ENCODE measurements around the gene CCDC148.

The CCDC148 gene

DNA sequence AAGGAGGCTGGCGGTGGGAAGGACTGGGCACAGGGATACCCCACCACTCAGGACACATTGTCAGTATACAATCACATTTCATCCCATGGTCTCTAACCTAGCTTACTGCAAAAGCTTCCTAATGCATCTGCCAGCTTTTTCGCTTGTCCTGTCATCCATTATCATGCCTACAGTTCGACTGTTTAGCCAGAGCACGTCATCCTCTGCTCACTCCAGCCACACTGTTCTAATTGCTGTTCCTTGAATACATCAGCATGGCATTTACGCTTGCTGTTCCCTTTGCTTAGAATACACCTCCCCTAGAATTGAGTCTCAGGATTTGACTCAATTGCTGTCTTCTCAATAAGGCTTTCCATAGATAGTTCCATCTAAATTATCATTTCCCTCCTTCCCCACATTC, 166.3 kb downstream of the CCDC148 start:
- Histone ChIP-seq H3K27ac (no peak overlapping the region), H3K36me3 (replicated peaks) (no peaks in the 10 kb centered on the region), H3K4me3 (ENCODE audit: low read depth, low read length) (no peak overlapping the region), H3K27me3 (replicated peaks) (no peaks in the 10 kb centered on the region)
- in situ Hi-C loops (cut with HindIII; ENCODE audit: low pct_ligation_motif_present, low sequenced_read_pairs) = no loop called here
- TF ChIP-seq, protein P1, sequence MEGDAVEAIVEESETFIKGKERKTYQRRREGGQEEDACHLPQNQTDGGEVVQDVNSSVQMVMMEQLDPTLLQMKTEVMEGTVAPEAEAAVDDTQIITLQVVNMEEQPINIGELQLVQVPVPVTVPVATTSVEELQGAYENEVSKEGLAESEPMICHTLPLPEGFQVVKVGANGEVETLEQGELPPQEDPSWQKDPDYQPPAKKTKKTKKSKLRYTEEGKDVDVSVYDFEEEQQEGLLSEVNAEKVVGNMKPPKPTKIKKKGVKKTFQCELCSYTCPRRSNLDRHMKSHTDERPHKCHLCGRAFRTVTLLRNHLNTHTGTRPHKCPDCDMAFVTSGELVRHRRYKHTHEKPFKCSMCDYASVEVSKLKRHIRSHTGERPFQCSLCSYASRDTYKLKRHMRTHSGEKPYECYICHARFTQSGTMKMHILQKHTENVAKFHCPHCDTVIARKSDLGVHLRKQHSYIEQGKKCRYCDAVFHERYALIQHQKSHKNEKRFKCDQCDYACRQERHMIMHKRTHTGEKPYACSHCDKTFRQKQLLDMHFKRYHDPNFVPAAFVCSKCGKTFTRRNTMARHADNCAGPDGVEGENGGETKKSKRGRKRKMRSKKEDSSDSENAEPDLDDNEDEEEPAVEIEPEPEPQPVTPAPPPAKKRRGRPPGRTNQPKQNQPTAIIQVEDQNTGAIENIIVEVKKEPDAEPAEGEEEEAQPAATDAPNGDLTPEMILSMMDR (IDR thresholded peaks at IDR 0.05; ENCODE audit: low read depth, low read length, missing control alignments) = no peak
- no peak for DNase-seq

DNA sequence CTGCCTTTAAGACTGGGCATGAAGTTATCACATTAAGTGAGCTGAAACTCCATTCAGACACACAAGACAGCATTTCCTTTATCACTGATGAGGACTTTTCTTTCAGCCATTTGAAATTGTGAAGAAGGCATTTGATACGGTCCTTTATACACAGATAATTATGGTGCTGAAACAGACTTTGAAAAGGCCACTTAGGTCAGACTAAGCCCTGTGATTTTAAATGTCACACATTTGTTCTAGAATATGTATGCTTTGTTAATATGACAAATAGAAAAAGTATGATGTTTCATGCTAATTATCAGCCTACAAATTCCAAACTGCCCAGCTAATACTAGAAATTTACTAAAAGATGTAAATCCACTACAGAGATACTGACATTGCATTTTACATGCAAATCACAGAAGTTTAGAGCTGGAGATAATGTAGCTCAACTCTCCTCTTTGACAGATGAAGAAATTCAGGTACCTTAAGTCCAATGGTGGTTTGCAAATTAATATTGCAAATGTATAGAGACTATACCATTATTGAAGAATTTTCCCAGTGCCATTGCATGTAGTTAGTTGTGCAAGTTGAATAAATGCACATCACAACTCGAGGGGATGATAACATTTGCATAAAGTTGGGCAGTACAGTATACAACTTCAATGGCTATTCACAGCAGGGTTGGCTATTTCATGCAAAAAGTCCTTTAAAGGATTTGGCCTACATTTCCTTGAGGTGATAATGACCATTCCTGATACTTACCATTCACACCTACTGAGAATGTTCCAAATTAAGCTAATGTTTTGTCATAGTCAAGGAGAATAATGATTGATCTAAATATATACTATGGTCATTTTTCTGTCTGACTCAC, 179.7 kb downstream of the CCDC148 start:
- H3K36me3 ChIP-seq (replicated peaks) = no peaks in the 10 kb centered on the region
- H3K27me3 ChIP-seq (replicated peaks) = no peaks in the 10 kb centered on the region
- H3K27ac ChIP-seq = no peak overlapping the region
- TF ChIP-seq, protein P1 (IDR thresholded peaks at IDR 0.05; ENCODE audit: low read depth, low read length, missing control alignments) = no peak
- in situ Hi-C loops (cut with HindIII; ENCODE audit: low pct_ligation_motif_present, low sequenced_read_pairs) = no loop called here
- no peak for DNase-seq
- H3K4me3 ChIP-seq (ENCODE audit: low read depth, low read length) = no peak overlapping the region

DNA sequence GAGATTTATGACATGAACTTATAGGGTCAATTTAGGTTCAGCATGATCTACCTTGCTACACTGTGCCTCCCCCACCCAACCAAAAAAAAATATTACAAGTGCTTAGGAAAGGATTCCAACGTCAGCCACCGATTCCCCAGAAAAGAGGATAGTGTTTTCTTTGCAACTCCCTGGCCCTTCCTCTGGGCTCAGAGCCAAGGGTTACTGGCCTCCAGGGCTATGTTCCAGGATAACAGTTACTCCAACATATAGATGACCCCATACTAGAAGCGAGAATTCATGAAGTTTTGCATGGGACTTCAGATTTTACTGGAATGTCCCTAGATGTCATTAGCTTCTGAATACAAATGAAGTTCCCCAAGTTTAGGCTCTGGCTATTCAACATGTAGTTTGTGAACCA, 182.8 kb downstream of the CCDC148 start:
- H3K36me3 ChIP-seq (replicated peaks) = no peaks in the 10 kb centered on the region
- H3K4me3 ChIP-seq (ENCODE audit: low read depth, low read length) = no peak overlapping the region
- no peak for DNase-seq
- TF ChIP-seq, protein P1 (IDR thresholded peaks at IDR 0.05; ENCODE audit: low read depth, low read length, missing control alignments) = no peak
- in situ Hi-C loops (cut with HindIII; ENCODE audit: low pct_ligation_motif_present, low sequenced_read_pairs) = no loop called here
- H3K27ac ChIP-seq = no peak overlapping the region
- no peaks in the 10 kb centered on the region for H3K27me3 ChIP-seq (replicated peaks)

DNA sequence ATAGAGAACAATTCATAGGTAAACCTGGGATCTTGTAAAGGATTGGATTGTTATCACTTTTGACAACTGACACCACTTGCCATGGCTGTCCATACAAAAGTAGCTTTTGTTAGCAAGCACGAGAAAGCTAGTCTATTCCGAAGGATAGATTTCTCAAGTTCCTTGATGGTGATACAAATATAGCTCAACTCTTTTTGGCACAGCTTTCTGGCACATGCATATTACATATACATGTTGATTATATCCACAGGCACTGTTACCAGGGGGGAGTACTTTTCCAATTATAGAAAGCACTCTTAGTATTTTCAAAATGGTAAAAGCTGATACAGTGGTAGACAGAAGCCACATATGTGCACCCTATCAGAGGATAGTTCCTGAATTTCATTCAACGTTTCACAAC, 186.0 kb downstream of the CCDC148 start:
- H3K27ac ChIP-seq = no peak overlapping the region
- TF ChIP-seq, protein P1 (IDR thresholded peaks at IDR 0.05; ENCODE audit: low read depth, low read length, missing control alignments) = no peak
- H3K4me3 ChIP-seq (ENCODE audit: low read depth, low read length) = no peak overlapping the region
- in situ Hi-C loops (cut with HindIII; ENCODE audit: low pct_ligation_motif_present, low sequenced_read_pairs) = no loop called here
- no peaks in the 10 kb centered on the region for H3K27me3 ChIP-seq (replicated peaks)
- DNase-seq = no peak
- no peaks in the 10 kb centered on the region for H3K36me3 ChIP-seq (replicated peaks)

DNA sequence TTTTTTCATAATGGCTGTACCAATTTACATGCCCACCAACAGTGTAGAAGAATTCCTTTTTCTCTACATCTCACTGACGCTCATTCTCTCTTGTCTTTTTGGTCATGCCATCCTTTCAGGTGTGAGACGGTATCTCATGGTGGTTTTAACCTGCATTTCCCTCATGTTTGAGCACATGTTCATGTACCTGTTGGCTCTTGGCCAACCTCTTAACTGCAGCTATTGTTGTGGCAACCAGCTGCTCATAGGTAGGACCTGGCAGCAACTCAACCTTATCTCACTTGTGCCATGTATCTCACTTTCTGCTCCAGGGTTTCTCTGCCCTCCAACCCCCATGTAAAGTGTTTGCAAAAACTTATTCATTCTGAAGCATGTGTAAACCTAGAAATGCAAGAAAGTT, 187.4 kb downstream of the CCDC148 start:
- H3K4me3 ChIP-seq (ENCODE audit: low read depth, low read length) = no peak overlapping the region
- no peaks in the 10 kb centered on the region for H3K36me3 ChIP-seq (replicated peaks)
- no peaks in the 10 kb centered on the region for H3K27me3 ChIP-seq (replicated peaks)
- TF ChIP-seq, protein P1 (IDR thresholded peaks at IDR 0.05; ENCODE audit: low read depth, low read length, missing control alignments) = no peak
- in situ Hi-C loops (cut with HindIII; ENCODE audit: low pct_ligation_motif_present, low sequenced_read_pairs) = no loop called here
- no peak for DNase-seq
- H3K27ac ChIP-seq = no peak overlapping the region

DNA sequence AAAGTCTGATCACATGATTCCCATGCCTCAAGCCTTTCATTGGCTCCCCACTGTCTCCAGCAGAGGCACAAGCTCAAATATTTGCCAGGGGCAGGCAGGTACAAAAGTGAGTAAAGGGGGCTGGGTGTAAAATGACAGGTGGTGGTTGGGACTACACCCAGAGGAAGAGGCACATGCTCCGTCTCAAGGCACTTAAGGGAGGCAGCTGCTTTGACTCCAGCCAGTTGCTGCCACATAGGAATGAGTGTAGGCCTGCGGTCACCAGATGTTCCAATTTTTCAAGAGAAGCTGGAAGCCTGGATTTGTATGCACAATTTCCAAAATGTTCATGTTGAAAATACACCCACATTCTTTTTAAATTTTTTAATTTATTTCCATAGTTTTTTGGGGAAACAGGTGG, 190.4 kb downstream of the CCDC148 start:
- DNase-seq = no peak
- in situ Hi-C loops (cut with HindIII; ENCODE audit: low pct_ligation_motif_present, low sequenced_read_pairs) = no loop called here
- TF ChIP-seq, protein P1 (IDR thresholded peaks at IDR 0.05; ENCODE audit: low read depth, low read length, missing control alignments) = no peak
- no peaks in the 10 kb centered on the region for H3K36me3 ChIP-seq (replicated peaks)
- no peaks in the 10 kb centered on the region for H3K27me3 ChIP-seq (replicated peaks)
- H3K27ac ChIP-seq = no peak overlapping the region
- H3K4me3 ChIP-seq (ENCODE audit: low read depth, low read length) = no peak overlapping the region
